ENCODE data around the gene CDA. TPM values are rescaled to one million over a fixed set of nuclear protein-coding genes. Genes with fewer than 3 reads are reported as not detected.

Gene CDA
- total RNA-seq, 2 donors from 2014 or later: 0.92 to 3.0 TPM

DNA sequence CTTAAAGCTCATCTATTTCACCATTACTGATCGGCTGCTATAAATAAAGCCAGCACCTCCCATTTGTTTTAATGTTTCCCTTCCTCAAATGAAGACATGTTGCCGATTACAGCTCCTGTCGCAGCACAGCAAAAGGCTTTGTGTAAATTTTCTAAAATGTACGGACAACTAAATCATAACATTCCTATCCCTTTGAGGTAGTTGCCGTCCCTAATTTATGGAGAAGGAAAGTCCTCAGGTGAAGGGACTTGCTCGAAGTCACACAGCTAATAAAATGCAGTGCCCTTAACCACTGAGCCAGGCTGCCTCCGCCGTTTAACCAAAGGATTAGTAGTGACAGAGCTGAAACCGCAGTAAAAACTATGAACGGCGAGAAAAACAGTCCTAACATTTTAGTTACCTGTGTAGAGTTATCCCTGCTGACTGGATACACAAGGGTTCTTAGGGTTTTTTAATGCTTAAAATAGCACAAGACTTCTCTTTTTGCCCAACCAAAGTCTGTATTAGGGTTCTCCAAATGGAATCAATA lies 45.2 kb downstream of the CDA start:
- peaks cover 6 to 13% of the 10 kb centered on the region in 2 donors for H3K4me1 ChIP-seq (ENCODE audit: control insufficient read depth in 1 of 2, low read depth in 2 of 2)
- peak overlapping the region; percentile 88 to 92 for H3K27ac ChIP-seq
- peaks cover 17% of the 10 kb centered on the region for H3K36me3 ChIP-seq
- no peak for ATAC-seq (ENCODE audit: insufficient number of reproducible peaks, low FRiP score, low read depth)
- TF ChIP-seq, protein P1, sequence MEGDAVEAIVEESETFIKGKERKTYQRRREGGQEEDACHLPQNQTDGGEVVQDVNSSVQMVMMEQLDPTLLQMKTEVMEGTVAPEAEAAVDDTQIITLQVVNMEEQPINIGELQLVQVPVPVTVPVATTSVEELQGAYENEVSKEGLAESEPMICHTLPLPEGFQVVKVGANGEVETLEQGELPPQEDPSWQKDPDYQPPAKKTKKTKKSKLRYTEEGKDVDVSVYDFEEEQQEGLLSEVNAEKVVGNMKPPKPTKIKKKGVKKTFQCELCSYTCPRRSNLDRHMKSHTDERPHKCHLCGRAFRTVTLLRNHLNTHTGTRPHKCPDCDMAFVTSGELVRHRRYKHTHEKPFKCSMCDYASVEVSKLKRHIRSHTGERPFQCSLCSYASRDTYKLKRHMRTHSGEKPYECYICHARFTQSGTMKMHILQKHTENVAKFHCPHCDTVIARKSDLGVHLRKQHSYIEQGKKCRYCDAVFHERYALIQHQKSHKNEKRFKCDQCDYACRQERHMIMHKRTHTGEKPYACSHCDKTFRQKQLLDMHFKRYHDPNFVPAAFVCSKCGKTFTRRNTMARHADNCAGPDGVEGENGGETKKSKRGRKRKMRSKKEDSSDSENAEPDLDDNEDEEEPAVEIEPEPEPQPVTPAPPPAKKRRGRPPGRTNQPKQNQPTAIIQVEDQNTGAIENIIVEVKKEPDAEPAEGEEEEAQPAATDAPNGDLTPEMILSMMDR (IDR thresholded peaks at IDR 0.05): no peak
- H3K4me3 ChIP-seq: peak overlapping the region; percentile 94
- H3K27me3 ChIP-seq (replicated peaks; ENCODE audit: insufficient read depth): no peaks in the 10 kb centered on the region
- H3K9me3 ChIP-seq: no peaks in the 10 kb centered on the region
- DNase-seq (ENCODE audit: low spot score): no peak

DNA sequence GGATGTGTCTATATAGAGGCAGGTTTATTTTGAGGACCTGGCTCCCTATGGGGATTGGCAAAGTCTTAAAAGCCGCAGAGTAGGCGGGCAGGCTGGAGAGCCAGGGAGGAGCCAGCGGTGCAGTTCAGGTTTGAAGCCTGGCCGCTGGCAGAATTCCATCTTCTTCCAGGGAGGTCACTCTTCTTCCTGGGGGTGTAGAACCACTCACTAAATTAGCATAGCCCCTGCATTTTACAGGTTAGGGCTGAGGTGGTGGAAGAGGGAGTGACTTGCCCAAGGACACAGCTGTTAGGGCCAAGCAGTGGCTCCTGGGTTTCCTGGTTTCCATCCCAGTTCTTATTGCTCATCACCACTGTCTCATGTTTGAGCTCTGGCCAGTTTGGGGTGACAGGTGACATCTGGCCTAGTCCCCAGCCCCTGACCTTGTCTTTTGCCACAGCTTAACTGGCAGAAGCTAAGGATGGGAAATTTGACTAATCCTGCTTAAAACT lies 45.7 kb downstream of the CDA start:
- Histone ChIP-seq H3K36me3 (peaks cover 22% of the 10 kb centered on the region), H3K4me1 (ENCODE audit: control insufficient read depth in 1 of 2, low read depth in 2 of 2) (peaks cover 6 to 13% of the 10 kb centered on the region in 2 donors), H3K4me3 (peak overlapping the region; percentile 94), H3K27ac (peak overlapping the region in 1 of 2 donors; percentile 88), H3K9me3 (no peaks in the 10 kb centered on the region), H3K27me3 (replicated peaks; ENCODE audit: insufficient read depth) (no peaks in the 10 kb centered on the region)
- TF ChIP-seq, protein P1 (IDR thresholded peaks at IDR 0.05): no peak
- no peak for ATAC-seq (ENCODE audit: insufficient number of reproducible peaks, low FRiP score, low read depth)
- no peak for DNase-seq (ENCODE audit: low spot score)

DNA sequence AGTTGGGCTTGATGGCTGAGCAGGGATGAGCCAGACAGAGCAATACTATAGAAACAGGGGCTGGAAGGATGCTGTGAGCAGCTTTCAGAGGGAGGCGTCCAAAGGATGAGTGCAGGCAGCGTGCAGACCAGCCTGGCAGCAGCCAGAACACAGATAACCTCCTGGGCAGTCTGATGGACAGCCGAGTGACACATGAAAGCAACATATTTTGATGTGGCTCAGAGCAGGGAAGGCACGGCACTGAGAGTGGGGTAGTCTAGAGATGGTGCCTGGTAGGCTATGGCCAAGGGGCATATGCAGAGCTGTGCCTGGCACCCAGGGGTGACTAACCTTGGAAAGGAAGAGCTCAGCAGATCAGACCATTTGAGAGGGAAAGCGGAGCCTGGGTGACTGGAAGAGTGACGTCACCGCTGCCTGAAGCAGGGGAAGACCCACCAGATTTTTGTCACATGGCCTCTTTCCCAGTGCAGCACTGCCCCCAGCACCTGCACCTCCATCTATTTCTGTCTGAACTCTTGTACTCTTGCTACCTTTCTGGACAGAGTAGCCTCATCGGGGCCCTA lies 48.0 kb downstream of the CDA start:
- no peaks in the 10 kb centered on the region for H3K9me3 ChIP-seq
- ATAC-seq (ENCODE audit: insufficient number of reproducible peaks, low FRiP score, low read depth): no peak
- H3K4me1 ChIP-seq (ENCODE audit: control insufficient read depth in 1 of 2, low read depth in 2 of 2): peaks cover 6 to 13% of the 10 kb centered on the region in 2 donors
- no peak for DNase-seq (ENCODE audit: low spot score)
- peaks cover 30% of the 10 kb centered on the region for H3K36me3 ChIP-seq
- no peak overlapping the region for H3K27ac ChIP-seq
- H3K4me3 ChIP-seq: no peak overlapping the region
- TF ChIP-seq, protein P1 (IDR thresholded peaks at IDR 0.05): no peak
- H3K27me3 ChIP-seq (replicated peaks; ENCODE audit: insufficient read depth): no peaks in the 10 kb centered on the region

DNA sequence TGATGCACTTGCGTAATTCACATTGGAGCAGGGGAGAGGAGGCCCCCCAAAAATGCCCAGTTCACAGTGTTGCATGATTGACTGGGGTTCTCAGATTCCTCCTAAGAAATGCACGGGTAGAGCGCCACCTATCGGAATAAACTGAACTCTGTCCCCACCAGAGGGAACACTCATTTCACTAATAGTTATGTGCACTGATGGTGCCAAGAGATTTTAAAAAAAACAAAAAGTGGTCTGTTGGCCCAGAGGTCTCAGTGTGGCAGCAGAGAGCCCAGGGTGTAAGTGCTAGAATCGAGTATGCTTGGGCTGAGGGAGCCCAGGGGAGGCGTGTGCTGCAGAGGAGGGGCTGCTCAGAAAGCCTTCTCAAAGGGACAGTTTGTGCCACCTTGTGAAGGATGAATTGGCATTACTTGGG lies 51.3 kb downstream of the CDA start:
- H3K4me3 ChIP-seq: no peak overlapping the region
- peaks cover 53% of the 10 kb centered on the region for H3K36me3 ChIP-seq
- ATAC-seq (ENCODE audit: insufficient number of reproducible peaks, low FRiP score, low read depth) (no peak), DNase-seq (ENCODE audit: low spot score) (no peak)
- TF ChIP-seq, protein P1 (IDR thresholded peaks at IDR 0.05): peak; percentile 68
- H3K9me3 ChIP-seq: no peaks in the 10 kb centered on the region
- H3K27me3 ChIP-seq (replicated peaks; ENCODE audit: insufficient read depth): no peaks in the 10 kb centered on the region
- no peak overlapping the region for H3K27ac ChIP-seq
- H3K4me1 ChIP-seq (ENCODE audit: control insufficient read depth in 1 of 2, low read depth in 2 of 2): peaks cover 0 to 2% of the 10 kb centered on the region in 2 donors

DNA sequence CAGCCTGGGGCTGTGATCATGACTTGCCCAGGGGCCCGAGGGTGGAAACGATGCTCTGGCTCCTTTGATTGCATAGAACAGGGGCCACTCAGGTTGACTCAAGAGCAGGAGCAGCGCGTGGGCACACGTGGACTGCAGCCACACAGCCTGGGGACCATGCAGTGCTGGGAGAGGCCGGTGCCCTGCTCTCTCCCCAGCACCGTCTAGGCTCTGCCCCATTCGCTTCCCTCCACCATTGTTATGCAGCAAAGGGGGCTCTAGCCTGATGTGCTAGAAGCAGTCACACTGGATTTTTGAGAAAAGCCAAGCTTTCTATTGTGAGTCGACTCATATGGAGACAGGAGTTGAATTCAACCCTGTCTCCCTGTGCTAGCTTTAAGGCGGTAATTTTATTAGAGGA lies 53.1 kb downstream of the CDA start:
- DNase-seq (ENCODE audit: low spot score): no peak
- H3K27me3 ChIP-seq (replicated peaks; ENCODE audit: insufficient read depth): no peaks in the 10 kb centered on the region
- H3K4me3 ChIP-seq: no peak overlapping the region
- no peak overlapping the region for H3K27ac ChIP-seq
- peaks cover 61% of the 10 kb centered on the region for H3K36me3 ChIP-seq
- TF ChIP-seq, protein P1 (IDR thresholded peaks at IDR 0.05): no peak
- ATAC-seq (ENCODE audit: insufficient number of reproducible peaks, low FRiP score, low read depth): no peak
- H3K4me1 ChIP-seq (ENCODE audit: control insufficient read depth in 1 of 2, low read depth in 2 of 2): no peaks in the 10 kb centered on the region
- no peaks in the 10 kb centered on the region for H3K9me3 ChIP-seq
